KBM-7 (cell line): ENCODE results near the gene GJA10.
A peak's percentile ranks its signal among the peaks of the same experiment; 100 is the strongest.
"Not testable (repeated sequence)": the region's sequence is repeated elsewhere in the genome, so short reads cannot be mapped to it uniquely, and the experiment has no call there.

Experiments
- DNase-seq: peaks from one replicate; pipeline ENCODE4 v3.0.0-alpha.2; 2015
- in situ Hi-C: fragments of 300-500 bp; cut with MboI; formaldehyde crosslinking; loops from 2 replicates; pipeline ENCODE4 v1.14.3; 2020; ENCODE audit warnings: low sequenced_read_pairs, low pct_unique_long_range_greater_than_20kb, mixed read lengths

Gene GJA10

DNA sequence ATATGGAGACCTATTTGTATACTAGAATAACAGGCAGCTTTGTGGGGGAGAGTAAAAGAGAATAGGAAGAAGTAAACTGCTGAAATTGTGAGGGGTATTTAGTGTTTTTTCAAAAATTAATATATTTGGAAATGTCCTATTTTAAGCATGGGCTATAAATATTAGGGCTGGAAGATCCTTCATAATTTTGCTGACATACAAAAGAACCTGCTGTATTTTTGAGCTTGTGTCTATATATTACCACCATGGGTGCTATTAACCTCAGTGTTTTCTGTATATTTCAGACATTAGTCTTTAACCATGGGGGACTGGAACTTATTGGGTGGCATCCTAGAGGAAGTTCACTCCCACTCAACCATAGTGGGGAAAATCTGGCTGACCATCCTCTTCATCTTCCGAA, at the start of gene GJA10:
GJA10 (plus strand) TSS at position 301 of the 400 bp plus-strand sequence; CDS start at position 301, 0 bp downstream.
- DNase-seq: no peak
- in situ Hi-C loops: no loop called here

DNA sequence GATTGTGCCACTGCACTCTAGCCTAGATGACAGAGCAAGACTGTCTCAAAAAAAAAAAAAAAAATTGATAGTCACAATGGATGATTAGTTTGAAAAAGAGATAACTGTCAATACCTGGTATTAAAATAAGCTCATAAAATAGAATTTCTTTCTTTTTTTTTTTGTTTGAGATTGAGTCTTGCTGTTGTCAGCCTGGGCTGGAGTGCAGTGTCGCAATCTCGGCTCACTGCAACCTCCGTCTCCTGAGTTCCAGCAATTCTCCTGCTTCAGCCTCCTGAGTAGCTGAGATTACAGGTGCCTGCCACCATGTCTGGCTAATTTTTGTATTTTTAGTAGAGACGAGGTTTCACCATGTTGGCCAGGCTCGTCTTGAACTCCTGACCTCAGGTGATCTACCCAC, 46.8 kb upstream of the GJA10 start:
- DNase-seq, in situ Hi-C loops: not testable (repeated sequence)

DNA sequence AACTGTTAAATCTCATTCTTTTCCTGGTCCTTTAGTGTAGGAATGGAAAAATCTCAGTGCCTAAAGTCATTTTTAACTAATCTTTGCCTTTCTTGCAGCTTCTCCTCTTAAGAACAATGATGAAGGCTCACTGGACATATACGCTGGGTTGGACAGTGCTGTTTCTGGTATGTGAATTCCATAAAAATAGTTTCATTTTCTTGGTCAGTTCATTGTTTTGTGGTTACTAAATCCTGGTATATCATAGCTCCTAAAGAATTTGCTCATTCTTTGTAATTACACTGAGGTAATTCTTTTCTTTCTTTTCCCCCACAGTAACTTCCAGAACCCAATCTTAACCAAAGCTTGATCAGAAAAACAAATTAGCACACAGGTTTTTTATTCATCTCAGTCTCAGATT, 41.2 kb upstream of the GJA10 start:
- in situ Hi-C loops: no loop called here
- no peak for DNase-seq

DNA sequence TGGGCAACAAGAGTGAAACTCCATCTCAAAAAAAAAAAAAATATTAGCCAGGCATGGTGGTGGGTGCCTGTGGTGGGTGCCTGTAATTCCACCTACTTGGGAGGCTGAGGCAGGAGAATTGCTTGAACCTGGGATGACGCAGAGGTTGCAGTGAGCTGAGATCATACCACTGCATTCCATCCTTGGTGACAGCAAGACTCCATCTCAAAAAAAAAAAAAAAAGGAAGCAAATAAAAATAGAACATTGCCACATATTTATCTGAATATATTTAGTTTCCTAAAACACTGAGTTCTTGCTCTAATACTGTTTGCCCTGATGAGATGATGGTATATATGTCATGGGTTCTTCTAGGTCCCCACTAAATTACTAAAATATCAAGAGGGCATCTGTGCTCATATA, 36.2 kb upstream of the GJA10 start:
- DNase-seq: no peak

DNA sequence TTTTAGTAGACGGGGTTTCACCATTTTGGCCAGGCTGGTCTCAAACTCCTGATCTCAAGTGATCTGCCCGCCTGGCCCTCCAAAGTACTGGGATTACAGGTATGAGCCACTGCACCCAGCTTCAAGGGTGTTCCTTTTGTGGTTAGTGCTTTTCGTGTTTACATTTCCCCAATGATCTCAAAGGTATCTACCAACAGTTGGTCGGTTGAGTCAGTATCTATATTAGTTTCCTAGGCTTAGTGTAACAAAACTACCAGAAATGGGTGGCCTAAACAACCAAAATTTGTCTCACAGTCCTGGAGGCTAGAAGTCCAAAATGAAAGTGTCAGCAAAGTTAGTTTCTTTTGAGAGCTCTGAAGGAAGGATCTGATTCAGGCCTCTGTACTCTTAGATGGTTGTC, 34.5 kb upstream of the GJA10 start:
- no peak for DNase-seq
- in situ Hi-C loops: no loop called here

More for the DNA sequence above, 36.2 kb upstream of the GJA10 start:
- in situ Hi-C loops: no loop called here

DNA sequence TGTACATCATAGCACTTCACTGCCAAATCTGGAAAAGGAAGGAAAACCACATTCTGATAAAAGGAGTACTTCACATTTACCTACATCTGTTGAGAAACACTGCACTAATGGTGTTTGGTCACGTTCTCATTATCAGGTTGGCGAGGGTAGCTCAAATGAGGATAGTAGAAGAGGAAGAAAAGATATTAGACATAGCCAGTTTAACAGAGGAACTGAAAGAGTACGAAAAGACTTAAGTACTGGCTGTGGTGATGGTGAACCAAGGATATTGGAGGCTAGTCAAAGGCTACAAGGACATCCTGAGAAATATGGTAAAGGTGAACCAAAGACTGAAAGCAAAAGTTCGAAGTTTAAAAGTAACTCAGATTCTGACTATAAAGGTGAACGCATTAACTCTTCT, 32.0 kb upstream of the GJA10 start:
- in situ Hi-C loops: no loop called here

DNA sequence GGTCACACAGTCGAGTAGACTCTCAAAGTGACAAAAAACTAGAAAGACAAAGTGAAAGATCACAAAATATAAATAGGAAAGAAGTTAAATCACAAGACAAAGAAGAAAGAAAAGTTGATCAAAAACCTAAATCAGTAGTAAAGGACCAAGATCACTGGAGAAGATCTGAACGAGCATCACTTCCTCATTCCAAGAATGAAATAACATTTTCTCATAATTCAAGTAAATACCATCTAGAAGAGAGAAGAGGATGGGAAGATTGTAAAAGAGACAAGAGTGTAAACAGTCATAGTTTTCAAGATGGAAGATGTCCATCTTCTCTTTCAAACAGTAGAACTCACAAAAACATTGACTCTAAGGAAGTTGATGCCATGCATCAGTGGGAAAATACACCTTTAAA, 31.6 kb upstream of the GJA10 start:
- in situ Hi-C loops: no loop called here
- peak; percentile 28 for DNase-seq

More for the DNA sequence above, 32.0 kb upstream of the GJA10 start:
- no peak for DNase-seq

DNA sequence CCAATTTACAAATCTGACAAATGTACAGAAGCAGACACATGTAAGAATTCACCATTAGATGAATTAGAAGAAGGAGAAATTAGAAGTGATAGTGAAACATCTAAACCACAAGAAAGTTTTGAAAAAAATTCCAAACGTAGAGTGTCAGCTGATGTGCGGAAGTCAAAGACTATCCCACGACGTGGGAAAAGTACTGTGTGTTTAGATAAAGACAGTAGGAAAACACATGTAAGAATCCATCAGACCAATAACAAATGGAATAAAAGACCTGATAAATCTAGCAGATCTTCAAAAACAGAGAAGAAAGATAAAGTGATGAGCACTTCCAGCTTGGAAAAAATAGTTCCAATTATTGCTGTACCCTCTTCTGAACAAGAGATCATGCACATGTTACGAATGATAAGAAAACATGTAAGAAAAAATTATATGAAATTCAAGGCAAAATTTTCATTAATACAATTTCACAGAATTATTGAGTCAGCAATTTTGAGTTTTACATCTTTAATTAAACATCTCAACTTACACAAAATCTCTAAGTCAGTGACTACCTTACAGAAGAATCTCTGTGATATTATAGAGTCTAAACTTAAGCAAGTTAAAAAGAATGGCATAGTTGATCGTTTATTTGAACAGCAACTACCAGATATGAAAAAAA, 28.1 kb upstream of the GJA10 start:
- in situ Hi-C loops: no loop called here
- no peak for DNase-seq

DNA sequence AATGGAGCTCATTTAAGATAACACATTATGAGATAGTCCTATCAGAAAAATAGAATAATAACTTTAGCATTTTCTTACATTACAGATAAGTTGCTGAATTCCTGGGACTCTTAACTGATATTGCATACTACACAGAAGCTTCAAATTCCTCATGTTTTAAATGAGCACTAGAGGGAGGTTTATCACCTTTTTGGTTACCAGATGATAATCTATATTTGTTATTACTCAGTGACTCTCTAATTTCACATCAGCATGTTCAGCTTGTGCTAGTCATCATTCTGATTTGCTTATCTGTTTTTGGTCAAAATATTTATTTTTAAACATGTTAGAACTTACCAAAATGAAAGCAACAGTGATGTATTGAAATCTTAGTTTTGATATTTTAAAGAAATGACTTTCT, 20.5 kb upstream of the GJA10 start:
- no peak for DNase-seq
- in situ Hi-C loops: no loop called here

DNA sequence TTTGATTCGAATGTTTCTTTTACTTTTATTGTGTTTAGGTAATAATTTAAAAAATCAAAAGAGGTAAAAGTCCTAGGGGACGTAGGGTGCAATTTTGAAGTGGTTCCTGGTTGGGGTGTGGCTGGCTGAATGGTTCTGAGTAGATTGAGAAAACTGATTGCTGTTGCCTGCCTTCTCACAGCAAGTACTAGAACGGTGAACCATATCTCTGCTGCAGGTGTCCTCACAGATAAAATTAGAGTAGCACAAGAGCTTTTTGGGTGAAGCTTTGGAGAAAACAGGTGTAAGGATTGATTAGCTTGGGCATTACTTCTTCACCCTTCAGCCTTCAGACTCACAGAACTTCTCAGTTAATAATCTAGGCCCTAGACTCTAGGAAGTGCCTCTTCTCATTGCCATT, 19.8 kb upstream of the GJA10 start:
- DNase-seq: no peak
- in situ Hi-C loops: no loop called here

DNA sequence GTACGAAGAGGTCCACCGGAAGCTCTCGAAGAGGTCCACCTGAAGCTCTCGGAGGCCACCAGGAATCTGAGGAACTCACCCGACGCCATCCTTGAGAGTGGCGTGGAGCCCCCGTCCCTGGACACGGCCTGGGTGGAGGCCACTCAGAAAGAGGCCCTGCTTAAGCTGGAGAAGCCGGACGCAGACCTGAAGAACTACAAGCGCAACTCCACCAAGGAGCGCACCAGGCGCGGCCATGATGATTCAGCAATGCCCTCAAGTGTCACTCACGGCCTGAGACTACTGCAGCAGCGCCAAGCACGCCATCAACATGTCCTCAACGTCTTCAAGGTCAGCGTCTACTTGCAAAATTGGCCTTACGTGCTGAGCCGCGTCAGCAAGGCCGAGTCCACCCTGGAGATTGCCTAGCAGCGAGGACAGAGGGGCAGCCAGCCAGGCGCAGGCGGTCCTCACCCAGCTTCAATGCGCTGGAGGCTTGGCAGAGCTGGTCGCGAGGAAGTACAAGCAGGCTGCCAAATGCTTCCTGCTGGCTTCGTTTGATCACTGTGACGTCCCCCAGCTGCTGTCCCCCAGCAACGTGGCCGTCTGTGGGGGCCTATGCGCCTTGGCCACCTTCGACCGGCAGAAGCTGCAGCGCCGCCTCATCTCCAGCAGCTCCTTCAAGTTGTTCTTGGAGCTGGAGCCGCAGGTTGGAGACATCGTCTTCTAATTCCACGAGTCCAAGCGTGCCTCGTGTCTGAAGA, 7.7 kb upstream of the GJA10 start:
- no peak for DNase-seq
- in situ Hi-C loops: no loop called here

DNA sequence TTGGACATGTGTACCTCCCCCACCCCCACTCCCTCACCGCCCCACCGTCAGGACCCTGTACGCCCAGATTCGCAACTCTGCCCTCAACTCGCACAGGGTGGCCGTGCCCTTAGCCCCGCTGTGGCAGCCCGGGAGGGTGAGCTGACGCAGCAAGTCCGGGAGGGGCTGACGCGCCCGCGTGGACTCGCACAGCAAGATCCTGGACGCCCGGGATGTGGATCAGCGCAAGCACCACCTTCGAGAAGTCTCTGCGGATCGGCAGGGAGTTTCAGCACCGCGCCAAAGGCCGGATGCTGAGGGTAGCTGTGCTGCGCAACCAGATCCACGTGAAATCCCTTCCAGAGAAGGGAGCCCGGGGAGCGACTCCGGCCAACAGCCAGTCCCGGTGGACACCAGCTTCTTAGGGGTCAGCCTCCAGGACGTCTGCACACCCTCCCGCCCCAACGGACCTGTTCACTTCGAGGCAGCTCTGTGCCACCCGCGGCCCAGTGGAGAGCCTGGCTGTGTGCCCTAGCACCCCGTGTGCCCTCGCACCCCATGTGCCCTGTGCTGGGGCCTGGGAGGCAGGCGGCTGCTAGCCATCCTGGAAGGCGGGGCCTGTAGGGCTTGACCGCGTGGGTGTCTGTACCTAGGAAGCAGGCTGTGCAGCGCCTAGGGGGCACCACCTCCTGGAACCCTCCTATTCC, 6.7 kb upstream of the GJA10 start:
- in situ Hi-C loops: no loop called here
- DNase-seq: no peak

DNA sequence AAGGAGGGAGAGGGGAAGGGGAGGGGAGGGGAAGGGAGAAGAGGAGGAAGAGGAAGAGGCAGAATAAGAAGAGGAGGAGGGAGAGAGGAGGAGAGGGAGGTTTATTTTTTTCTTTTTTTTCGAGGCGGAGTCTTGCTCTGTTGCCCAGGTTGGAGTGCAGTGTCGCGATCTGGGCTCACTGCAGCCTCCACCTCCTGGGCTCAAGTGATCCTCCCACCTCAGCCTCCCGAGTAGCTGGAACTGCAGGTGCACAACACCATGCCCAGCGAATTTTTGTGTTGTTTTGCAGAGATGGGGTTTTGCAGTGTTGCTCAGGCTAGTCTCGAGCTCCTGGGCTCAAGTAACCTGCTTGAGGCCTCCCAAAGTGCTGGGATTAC, 6.1 kb upstream of the GJA10 start:
- in situ Hi-C loops: no loop called here
- DNase-seq: no peak

DNA sequence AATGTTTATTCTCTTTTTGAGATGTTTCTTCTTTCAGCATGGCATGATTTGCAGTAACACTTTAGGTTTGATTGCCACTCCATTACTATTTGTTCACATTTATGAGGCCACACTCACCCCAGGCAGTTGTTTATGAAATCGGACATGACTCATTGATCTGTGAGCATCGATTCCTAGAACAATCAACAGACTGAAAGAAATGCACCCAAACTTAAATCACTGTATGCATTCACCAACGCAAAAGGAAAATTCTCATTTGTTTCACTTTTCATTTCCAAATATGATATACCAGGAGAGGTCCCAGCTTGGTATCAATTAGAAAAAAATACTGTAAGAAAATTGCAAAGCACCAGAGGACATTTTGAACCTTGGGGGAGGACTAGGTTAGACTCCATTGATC, 5.4 kb upstream of the GJA10 start:
- in situ Hi-C loops: no loop called here
- DNase-seq: no peak

DNA sequence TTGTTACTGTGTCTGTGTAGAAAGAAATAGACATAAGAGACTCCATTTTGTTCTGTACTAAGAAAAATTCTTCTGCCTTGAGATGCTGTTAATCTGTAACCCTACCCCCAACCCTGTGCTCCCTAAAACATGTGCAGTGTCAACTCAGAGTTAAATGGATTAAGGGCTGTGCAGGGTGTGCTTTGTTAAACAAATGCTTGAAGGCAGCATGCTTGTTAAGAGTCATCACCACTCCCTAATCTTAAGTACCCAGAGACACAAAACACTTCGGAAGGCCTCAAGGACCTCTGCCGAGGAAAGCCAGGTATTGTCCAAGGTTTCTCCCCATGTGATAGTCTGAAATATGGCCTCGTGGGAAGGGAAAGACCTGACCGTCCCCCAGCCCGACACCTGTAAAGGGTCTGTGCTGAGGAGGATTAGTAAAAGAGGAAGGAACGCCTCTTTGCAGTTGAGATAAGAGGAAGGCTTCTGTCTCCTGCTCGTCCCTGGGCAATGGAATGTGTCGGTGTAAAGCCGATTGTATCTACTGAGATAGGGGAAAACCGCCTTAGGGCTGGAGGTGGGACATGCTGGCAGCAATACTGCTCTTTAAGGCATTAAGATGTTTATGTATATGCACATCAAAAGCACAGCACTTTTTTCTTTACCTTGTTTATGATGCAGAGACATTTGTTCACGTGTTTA, 3.3 kb upstream of the GJA10 start:
- peak; percentile 16 for DNase-seq
- in situ Hi-C loops: not testable (repeated sequence)

DNA sequence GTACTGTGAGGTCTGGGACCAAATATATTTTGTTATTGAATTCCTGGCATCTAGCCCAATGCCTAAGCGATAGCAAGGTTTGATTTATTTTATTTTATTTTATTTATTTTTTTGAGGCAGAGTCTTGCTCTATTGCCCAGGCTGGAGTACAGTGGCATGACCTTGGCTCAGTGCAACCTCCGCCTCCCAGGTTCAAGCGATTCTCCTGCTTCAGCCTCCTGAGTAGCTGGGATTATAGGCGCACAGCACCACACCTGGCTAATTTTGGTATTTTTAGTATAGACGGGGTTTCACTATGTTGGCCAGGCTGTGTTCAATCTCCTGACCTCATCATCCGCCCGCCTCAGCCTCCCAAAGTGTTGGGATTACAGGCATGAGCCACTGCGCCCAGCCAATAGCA, 1.7 kb upstream of the GJA10 start:
- in situ Hi-C loops, DNase-seq: not testable (repeated sequence)

DNA sequence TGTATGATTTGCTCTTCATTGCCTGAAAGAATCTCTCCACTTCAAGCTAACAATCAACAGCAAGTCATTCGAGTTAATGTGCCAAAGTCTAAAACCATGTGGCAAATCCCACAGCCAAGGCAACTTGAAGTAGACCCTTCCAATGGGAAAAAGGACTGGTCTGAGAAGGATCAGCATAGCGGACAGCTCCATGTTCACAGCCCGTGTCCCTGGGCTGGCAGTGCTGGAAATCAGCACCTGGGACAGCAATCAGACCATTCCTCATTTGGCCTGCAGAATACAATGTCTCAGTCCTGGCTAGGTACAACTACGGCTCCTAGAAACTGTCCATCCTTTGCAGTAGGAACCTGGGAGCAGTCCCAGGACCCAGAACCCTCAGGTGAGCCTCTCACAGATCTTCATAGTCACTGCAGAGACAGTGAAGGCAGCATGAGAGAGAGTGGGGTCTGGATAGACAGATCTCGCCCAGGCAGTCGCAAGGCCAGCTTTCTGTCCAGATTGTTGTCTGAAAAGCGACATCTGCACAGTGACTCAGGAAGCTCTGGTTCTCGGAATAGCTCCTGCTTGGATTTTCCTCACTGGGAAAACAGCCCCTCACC, 1.1 kb downstream of the GJA10 start:
- DNase-seq: peak; percentile 52
- in situ Hi-C loops: no loop called here

DNA sequence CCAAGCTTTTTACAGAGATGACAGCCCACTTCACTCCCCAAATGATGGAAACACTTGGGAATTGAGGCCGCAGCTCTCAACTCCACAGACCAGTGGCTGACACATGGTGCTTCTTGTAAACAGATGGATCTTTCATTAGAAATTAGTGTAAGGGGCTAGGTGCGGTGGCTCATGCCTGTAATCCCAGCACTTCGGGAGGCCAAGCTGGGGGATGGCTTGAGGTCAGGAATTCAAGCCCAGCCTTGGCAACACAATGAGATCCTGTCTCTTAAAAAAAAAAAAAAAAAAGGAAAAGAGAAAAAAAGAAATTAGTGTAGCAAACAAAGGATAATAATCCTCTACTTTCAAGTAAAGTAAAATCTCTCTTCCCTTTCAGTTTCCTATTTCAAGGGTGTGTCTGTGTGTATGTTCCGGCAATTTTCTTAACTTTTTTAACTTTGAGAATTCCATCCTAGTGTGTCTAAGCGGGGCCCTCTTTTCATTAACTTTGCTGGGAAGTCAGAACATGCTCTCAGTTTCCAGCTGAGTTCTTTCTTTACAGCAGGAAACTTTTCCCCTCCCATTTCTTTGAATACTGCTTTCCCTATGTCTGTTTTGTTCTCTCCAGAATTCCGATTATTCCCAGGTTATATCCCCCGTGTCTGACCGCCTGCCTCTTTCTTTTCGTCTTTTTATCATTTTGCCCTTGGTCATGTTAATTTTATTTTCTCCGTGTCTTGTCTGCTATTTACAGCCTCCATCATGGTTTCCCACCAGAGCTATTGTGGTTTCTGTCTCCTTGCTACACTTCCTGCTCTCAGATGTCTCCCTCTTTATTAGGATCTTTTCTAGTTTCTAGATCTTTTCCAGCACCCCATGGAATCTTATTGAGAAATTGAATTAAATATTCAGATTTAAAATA, 16.0 kb downstream of the GJA10 start:
- in situ Hi-C loops, DNase-seq: not testable (repeated sequence)

DNA sequence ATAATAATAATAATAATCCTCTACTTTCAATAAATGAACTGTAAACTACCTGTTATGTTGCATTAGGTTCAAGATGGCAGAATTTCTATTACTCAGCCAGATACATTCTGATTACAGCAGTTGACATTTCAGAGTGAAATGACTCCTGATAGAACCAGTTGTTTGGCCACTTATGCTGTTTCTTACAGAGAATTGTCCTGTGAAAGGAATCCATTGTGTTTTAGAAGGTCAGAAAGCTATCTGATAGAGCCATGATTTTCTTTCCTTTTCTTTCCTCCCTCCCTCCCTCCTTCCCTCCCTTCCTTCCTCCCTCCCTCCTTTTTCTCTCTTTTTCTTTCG, 16.6 kb downstream of the GJA10 start:
- no peak for DNase-seq
- in situ Hi-C loops: no loop called here
